ENCODE data around the gene SLC35B4.

Gene SLC35B4

DNA sequence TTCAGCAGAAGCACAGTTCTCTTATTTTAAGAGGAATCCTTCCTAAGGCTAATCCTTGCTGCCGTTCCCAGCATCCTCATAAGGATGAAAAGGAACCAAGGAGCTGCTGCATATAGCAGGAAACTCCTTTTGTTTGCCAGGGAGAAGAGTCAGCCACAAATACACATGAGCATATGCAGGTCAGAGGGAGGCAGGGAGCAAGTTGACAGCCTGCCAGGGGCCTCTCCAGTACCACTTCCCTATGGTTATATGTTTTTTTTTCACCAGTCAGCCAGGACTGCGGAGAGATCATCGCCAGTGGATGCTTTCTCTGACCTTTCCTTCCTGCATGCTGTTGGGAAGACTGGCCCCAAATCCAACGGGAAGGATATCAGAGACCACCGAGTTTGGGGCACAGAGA, 39.8 kb downstream of the SLC35B4 start:
- H3K4me1 ChIP-seq (ENCODE audit: insufficient read depth, low read length) = no peaks in the 10 kb centered on the region
- TF ChIP-seq, protein P1, sequence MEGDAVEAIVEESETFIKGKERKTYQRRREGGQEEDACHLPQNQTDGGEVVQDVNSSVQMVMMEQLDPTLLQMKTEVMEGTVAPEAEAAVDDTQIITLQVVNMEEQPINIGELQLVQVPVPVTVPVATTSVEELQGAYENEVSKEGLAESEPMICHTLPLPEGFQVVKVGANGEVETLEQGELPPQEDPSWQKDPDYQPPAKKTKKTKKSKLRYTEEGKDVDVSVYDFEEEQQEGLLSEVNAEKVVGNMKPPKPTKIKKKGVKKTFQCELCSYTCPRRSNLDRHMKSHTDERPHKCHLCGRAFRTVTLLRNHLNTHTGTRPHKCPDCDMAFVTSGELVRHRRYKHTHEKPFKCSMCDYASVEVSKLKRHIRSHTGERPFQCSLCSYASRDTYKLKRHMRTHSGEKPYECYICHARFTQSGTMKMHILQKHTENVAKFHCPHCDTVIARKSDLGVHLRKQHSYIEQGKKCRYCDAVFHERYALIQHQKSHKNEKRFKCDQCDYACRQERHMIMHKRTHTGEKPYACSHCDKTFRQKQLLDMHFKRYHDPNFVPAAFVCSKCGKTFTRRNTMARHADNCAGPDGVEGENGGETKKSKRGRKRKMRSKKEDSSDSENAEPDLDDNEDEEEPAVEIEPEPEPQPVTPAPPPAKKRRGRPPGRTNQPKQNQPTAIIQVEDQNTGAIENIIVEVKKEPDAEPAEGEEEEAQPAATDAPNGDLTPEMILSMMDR (IDR thresholded peaks at IDR 0.05; ENCODE audit: borderline replicate concordance, extremely low read depth, low read length, poor library complexity, severe bottlenecking) = no peak
- no peak for TF ChIP-seq EZH2 (IDR thresholded peaks at IDR 0.05; ENCODE audit: borderline replicate concordance, low read depth, low read length, severe bottlenecking)
- ATAC-seq (ENCODE audit: insufficient read depth, low read depth) = no peak
- H3K79me2 ChIP-seq (ENCODE audit: insufficient read depth, low read length) = no peaks in the 10 kb centered on the region
- no peak overlapping the region for H2AFZ ChIP-seq (ENCODE audit: low read depth, low read length)
- H3K4me3 ChIP-seq (ENCODE audit: low read depth in 1 of 2, low read length in 2 of 2) = no peak overlapping the region
- H3K27me3 ChIP-seq (ENCODE audit: insufficient read depth, low read length, poor library complexity) = peaks cover 8% of the 10 kb centered on the region
- H3K9ac ChIP-seq (ENCODE audit: low read depth, low read length) = no peak overlapping the region
- no peak overlapping the region for H3K27ac ChIP-seq (ENCODE audit: low read length)
- no peaks in the 10 kb centered on the region for H3K36me3 ChIP-seq (ENCODE audit: insufficient read depth, low read length)
- H4K20me1 ChIP-seq (ENCODE audit: insufficient read depth, low read length) = no peaks in the 10 kb centered on the region
- no peak for DNase-seq
- H3K4me2 ChIP-seq (ENCODE audit: insufficient read depth, low read length) = no peak overlapping the region
- no peaks in the 10 kb centered on the region for H3K9me3 ChIP-seq (ENCODE audit: insufficient read depth, low read length, severe bottlenecking)

DNA sequence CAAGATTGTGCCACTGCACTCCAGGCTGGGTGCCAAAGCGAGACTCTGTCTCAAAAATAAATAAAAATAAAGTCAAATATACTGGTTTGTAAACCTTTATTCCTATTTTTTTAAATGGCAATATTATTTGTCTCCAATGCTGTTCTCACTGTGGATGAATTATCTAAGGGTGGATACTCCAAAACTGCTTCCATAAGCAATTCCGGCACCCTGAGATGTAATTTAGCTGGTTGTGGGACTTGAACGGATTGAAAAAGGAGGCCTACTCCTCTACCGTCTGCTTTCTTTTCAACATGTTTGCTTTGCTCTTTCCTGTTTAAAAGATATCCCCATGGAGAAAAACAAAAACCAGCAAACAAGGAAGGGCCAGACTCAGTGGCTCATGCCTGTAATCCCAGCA, 54.4 kb downstream of the SLC35B4 start:
- ATAC-seq (ENCODE audit: insufficient read depth, low read depth) (no peak), DNase-seq (no peak)
- Histone ChIP-seq H3K27me3 (ENCODE audit: insufficient read depth, low read length, poor library complexity) (no peaks in the 10 kb centered on the region), H3K27ac (ENCODE audit: low read length) (no peak overlapping the region), H3K4me2 (ENCODE audit: insufficient read depth, low read length) (no peak overlapping the region), H3K9me3 (ENCODE audit: insufficient read depth, low read length, severe bottlenecking) (no peaks in the 10 kb centered on the region), H2AFZ (ENCODE audit: low read depth, low read length) (no peak overlapping the region), H4K20me1 (ENCODE audit: insufficient read depth, low read length) (no peaks in the 10 kb centered on the region), H3K36me3 (ENCODE audit: insufficient read depth, low read length) (no peaks in the 10 kb centered on the region), H3K9ac (ENCODE audit: low read depth, low read length) (no peak overlapping the region), H3K79me2 (ENCODE audit: insufficient read depth, low read length) (no peaks in the 10 kb centered on the region), H3K4me1 (ENCODE audit: insufficient read depth, low read length) (no peaks in the 10 kb centered on the region), H3K4me3 (ENCODE audit: low read depth in 1 of 2, low read length in 2 of 2) (no peak overlapping the region)
- TF ChIP-seq EZH2 (IDR thresholded peaks at IDR 0.05; ENCODE audit: borderline replicate concordance, low read depth, low read length, severe bottlenecking) = no peak
- TF ChIP-seq, protein P1 (IDR thresholded peaks at IDR 0.05; ENCODE audit: borderline replicate concordance, extremely low read depth, low read length, poor library complexity, severe bottlenecking) = no peak

DNA sequence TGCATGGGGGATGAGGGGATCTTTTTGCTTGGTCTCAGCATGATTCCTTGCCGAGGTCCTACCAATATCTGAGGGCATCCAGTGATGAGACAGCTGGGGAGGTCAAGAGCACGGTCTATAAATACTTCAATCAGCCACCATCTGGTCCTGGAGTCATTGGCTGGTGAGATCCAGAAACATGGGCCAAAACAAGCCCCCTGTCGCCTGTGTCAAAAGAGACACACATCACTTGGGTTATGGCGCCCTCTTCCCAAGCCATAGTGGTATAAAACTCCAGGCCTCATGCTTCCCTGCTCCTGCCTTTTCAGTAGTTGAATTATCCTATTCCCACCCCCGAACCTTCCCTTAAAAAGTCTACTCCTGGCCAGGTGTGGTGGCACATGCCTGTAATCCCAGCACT, 60.9 kb downstream of the SLC35B4 start:
- no peak overlapping the region for H3K27ac ChIP-seq (ENCODE audit: low read length)
- H4K20me1 ChIP-seq (ENCODE audit: insufficient read depth, low read length) = no peaks in the 10 kb centered on the region
- H2AFZ ChIP-seq (ENCODE audit: low read depth, low read length) = no peak overlapping the region
- no peak overlapping the region for H3K9ac ChIP-seq (ENCODE audit: low read depth, low read length)
- H3K4me1 ChIP-seq (ENCODE audit: insufficient read depth, low read length) = no peaks in the 10 kb centered on the region
- no peaks in the 10 kb centered on the region for H3K79me2 ChIP-seq (ENCODE audit: insufficient read depth, low read length)
- DNase-seq (no peak), ATAC-seq (ENCODE audit: insufficient read depth, low read depth) (no peak)
- no peaks in the 10 kb centered on the region for H3K36me3 ChIP-seq (ENCODE audit: insufficient read depth, low read length)
- H3K4me3 ChIP-seq (ENCODE audit: low read depth in 1 of 2, low read length in 2 of 2) = no peak overlapping the region
- no peaks in the 10 kb centered on the region for H3K9me3 ChIP-seq (ENCODE audit: insufficient read depth, low read length, severe bottlenecking)
- no peak overlapping the region for H3K4me2 ChIP-seq (ENCODE audit: insufficient read depth, low read length)
- no peaks in the 10 kb centered on the region for H3K27me3 ChIP-seq (ENCODE audit: insufficient read depth, low read length, poor library complexity)
- TF ChIP-seq, protein P1 (IDR thresholded peaks at IDR 0.05; ENCODE audit: borderline replicate concordance, extremely low read depth, low read length, poor library complexity, severe bottlenecking) = no peak
- TF ChIP-seq EZH2 (IDR thresholded peaks at IDR 0.05; ENCODE audit: borderline replicate concordance, low read depth, low read length, severe bottlenecking) = no peak

DNA sequence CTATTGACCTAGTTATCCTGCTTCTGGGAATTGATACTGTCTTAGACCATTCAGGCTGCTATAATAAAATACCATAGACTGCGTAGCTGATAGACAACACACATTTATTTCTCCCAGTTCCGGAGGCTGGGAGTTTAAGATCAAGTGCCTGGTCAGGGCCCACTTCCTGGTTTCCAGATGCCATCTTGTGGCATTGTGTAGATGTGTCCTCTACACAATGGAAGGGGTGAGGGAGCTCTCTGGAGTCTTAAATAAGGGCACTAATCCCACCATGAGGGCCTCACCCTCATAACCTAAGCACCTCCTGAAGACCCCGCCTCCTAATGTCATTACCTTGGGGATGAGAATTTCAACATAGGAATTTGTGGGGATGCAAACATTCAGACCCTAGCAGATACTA, 62.4 kb downstream of the SLC35B4 start:
- H3K27ac ChIP-seq (ENCODE audit: low read length) = no peak overlapping the region
- no peaks in the 10 kb centered on the region for H3K79me2 ChIP-seq (ENCODE audit: insufficient read depth, low read length)
- no peak overlapping the region for H2AFZ ChIP-seq (ENCODE audit: low read depth, low read length)
- no peak for TF ChIP-seq EZH2 (IDR thresholded peaks at IDR 0.05; ENCODE audit: borderline replicate concordance, low read depth, low read length, severe bottlenecking)
- TF ChIP-seq, protein P1 (IDR thresholded peaks at IDR 0.05; ENCODE audit: borderline replicate concordance, extremely low read depth, low read length, poor library complexity, severe bottlenecking) = peak; percentile 29
- no peaks in the 10 kb centered on the region for H3K27me3 ChIP-seq (ENCODE audit: insufficient read depth, low read length, poor library complexity)
- H4K20me1 ChIP-seq (ENCODE audit: insufficient read depth, low read length) = no peaks in the 10 kb centered on the region
- no peak for DNase-seq
- no peak overlapping the region for H3K9ac ChIP-seq (ENCODE audit: low read depth, low read length)
- no peaks in the 10 kb centered on the region for H3K4me1 ChIP-seq (ENCODE audit: insufficient read depth, low read length)
- no peak for ATAC-seq (ENCODE audit: insufficient read depth, low read depth)
- H3K4me3 ChIP-seq (ENCODE audit: low read depth in 1 of 2, low read length in 2 of 2) = no peak overlapping the region
- H3K36me3 ChIP-seq (ENCODE audit: insufficient read depth, low read length) = no peaks in the 10 kb centered on the region
- H3K4me2 ChIP-seq (ENCODE audit: insufficient read depth, low read length) = no peak overlapping the region
- no peaks in the 10 kb centered on the region for H3K9me3 ChIP-seq (ENCODE audit: insufficient read depth, low read length, severe bottlenecking)
